A549 (cell line): Measurements from ENCODE around the gene AQP12B.

Source experiments
- ATOH8 ChIP-seq: fragments of 250-450 bp; sonication (Bioruptor Pico); IDR thresholded peaks from 2 replicates; pipeline ENCODE4 v1.5.0; 2020; ENCODE audit warnings: low read depth, mild to moderate bottlenecking, moderate library complexity
- CTCF ChIP-seq: fragments of >200 bp; sonication (Bioruptor Twin); formaldehyde crosslinking; IDR thresholded peaks from 3 replicates; pipeline ENCODE4 v1.5.1; 2016
- EHMT2 ChIP-seq: fragments of 200-600 bp; sonication (generic); IDR thresholded peaks from 2 replicates; pipeline ENCODE4 v1.6.1; 2016; ENCODE audit warnings: antibody characterized with exemption, low read depth, mild to moderate bottlenecking, moderate library complexity
- EP300 ChIP-seq, 2 experiments: fragments of >200 bp; sonication (Bioruptor Twin); formaldehyde crosslinking; IDR thresholded peaks; 2 replicates in 1 of 2; 3 replicates in 1 of 2; pipeline ENCODE4 v1.6.1; 2016 to 2017
- NPAS2 ChIP-seq: fragments of 250-450 bp; sonication (Bioruptor Pico); IDR thresholded peaks from 2 replicates; pipeline ENCODE4 v1.8.0; 2022; ENCODE audit warnings: mild to moderate bottlenecking, moderate library complexity, borderline replicate concordance
- POLR2A ChIP-seq: IDR thresholded peaks from 2 replicates; pipeline ENCODE4 v1.6.1; 2012; ENCODE audit warnings: mild to moderate bottlenecking, low read length
- SMC3 ChIP-seq: fragments of >200 bp; sonication (Bioruptor Twin); formaldehyde crosslinking; IDR thresholded peaks from 3 replicates; pipeline ENCODE4 v1.6.1; 2018; ENCODE audit warnings: inconsistent platforms
- SREBF2 ChIP-seq: fragments of 450-650 bp; IDR thresholded peaks from 2 replicates; pipeline ENCODE4 v1.6.1; 2014; ENCODE audit warnings: mild to moderate bottlenecking, moderate library complexity
- USF2 ChIP-seq: fragments of 450-650 bp; IDR thresholded peaks from 2 replicates; pipeline ENCODE4 v1.6.1; 2014; ENCODE audit warnings: antibody characterized with exemption
- ZNF302 ChIP-seq: fragments of 250-450 bp; sonication (Bioruptor Pico); IDR thresholded peaks from 2 replicates; pipeline ENCODE4 v1.9.0; 2021; ENCODE audit warnings: inconsistent platforms, mild to moderate bottlenecking, moderate library complexity

GRCh38 chr2:240626531-240627300, 56.0 kb downstream of the AQP12B start:
- no peak for TF ChIP-seq CTCF
- TF ChIP-seq ATOH8 (CRISPR knock-in tag) = no peak
- TF ChIP-seq NPAS2 (CRISPR knock-in tag) = no peak
- no peak for TF ChIP-seq SREBF2
- TF ChIP-seq SMC3 = no peak
- no peak for TF ChIP-seq POLR2A
- TF ChIP-seq ZNF302 (CRISPR knock-in tag) = no peak
- TF ChIP-seq USF2 = no peak
- no peak for TF ChIP-seq EP300 (IDR thresholded peaks at IDR 0.05)
- TF ChIP-seq EHMT2 = no peak
